VCaP (cell line): ENCODE results near the gene SCGB3A2.
"Not testable (repeated sequence)": the region's sequence is repeated elsewhere in the genome, so short reads cannot be mapped to it uniquely, and the experiment has no call there.

Source experiments
- H3K27ac ChIP-seq: fragments of 450-650 bp; 2 replicates; pipeline ENCODE4 v1.5.1; 2017
- CTCF ChIP-seq: fragments of 450-650 bp; conservative IDR thresholded peaks from 2 replicates; pipeline ENCODE4 v1.5.1; 2017; ENCODE audit warnings: mild to moderate bottlenecking, moderate library complexity

SCGB3A2 gene

GRCh38 chr5:147863454-147864158, 14.9 kb upstream of the SCGB3A2 start:
- H3K27ac ChIP-seq, result no peak overlapping the region
- no peak for TF ChIP-seq CTCF

GRCh38 chr5:147869112-147869511, 9.4 kb upstream of the SCGB3A2 start:
- no peak overlapping the region for H3K27ac ChIP-seq
- no peak for TF ChIP-seq CTCF

GRCh38 chr5:147869892-147870291, 8.6 kb upstream of the SCGB3A2 start:
- H3K27ac ChIP-seq, result not testable (repeated sequence)

GRCh38 chr5:147871980-147872549, 6.4 kb upstream of the SCGB3A2 start:
- not testable (repeated sequence) for H3K27ac ChIP-seq

GRCh38 chr5:147872744-147873435, 5.6 kb upstream of the SCGB3A2 start:
- not testable (repeated sequence) for H3K27ac ChIP-seq

GRCh38 chr5:147874118-147874875, 4.2 kb upstream of the SCGB3A2 start:
- not testable (repeated sequence) for H3K27ac ChIP-seq

- H3K27ac ChIP-seq, result no peak overlapping the region
- TF ChIP-seq CTCF, result no peak
Measured at GRCh38 chr5:147874910-147875367, 3.6 kb upstream of the SCGB3A2 start.

GRCh38 chr5:147876141-147876540, 2.4 kb upstream of the SCGB3A2 start:
- H3K27ac ChIP-seq, result no peak overlapping the region
- TF ChIP-seq CTCF, result no peak

- no peak overlapping the region for H3K27ac ChIP-seq
- no peak for TF ChIP-seq CTCF
Measured at GRCh38 chr5:147876626-147877025, 1.9 kb upstream of the SCGB3A2 start.
